Measurements from ENCODE around the gene ELOB.

ELOB gene

DNA sequence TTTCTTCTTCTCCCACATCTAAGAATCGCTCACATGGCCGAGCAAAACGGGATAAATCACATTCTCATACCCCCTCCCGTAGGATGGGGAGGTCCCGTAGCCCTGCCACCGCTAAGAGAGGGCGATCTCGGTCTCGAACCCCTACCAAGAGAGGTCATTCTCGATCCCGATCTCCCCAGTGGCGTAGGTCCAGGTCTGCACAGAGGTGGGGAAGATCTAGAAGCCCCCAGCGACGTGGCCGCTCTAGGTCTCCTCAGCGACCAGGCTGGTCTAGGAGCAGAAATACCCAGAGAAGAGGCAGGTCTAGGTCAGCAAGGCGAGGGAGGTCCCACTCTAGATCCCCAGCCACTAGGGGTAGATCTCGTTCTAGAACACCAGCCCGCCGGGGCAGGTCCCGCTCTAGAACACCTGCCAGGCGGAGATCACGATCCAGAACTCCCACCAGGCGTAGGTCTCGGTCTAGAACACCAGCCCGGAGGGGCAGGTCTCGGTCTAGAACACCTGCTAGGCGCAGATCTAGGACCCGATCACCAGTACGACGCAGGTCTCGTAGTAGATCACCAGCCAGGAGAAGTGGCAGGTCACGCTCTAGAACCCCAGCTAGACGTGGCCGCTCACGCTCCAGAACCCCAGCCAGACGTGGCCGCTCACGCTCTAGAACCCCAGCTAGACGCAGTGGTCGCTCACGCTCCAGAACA lies 15.0 kb downstream of the ELOB start:
- H3K36me3 ChIP-seq (ENCODE audit: control insufficient read depth, insufficient read depth, low read length, severe bottlenecking) = peaks cover 98% of the 10 kb centered on the region
- no peak overlapping the region for H3K4me3 ChIP-seq (ENCODE audit: low read length)
- H3K27me3 ChIP-seq (replicated peaks; ENCODE audit: control insufficient read depth, insufficient read depth, low read length) = no peaks in the 10 kb centered on the region
- no peak for DNase-seq (ENCODE audit: low read depth)
- peaks cover 23% of the 10 kb centered on the region for H3K4me1 ChIP-seq (ENCODE audit: control insufficient read depth, insufficient read depth, low read length)
- no peaks in the 10 kb centered on the region for H3K9me3 ChIP-seq (ENCODE audit: control insufficient read depth, low read length)
- no peak overlapping the region for H3K9ac ChIP-seq (ENCODE audit: low read length)

GRCh38 chr16:2761472-2761871 lies 15.6 kb downstream of the ELOB start:
- Histone ChIP-seq H3K4me3 (ENCODE audit: low read length) (no peak overlapping the region), H3K9me3 (ENCODE audit: control insufficient read depth, low read length) (no peaks in the 10 kb centered on the region), H3K4me1 (ENCODE audit: control insufficient read depth, insufficient read depth, low read length) (peaks cover 26% of the 10 kb centered on the region), H3K36me3 (ENCODE audit: control insufficient read depth, insufficient read depth, low read length, severe bottlenecking) (peaks cover 92% of the 10 kb centered on the region), H3K27me3 (replicated peaks; ENCODE audit: control insufficient read depth, insufficient read depth, low read length) (no peaks in the 10 kb centered on the region), H3K9ac (ENCODE audit: low read length) (no peak overlapping the region)
- DNase-seq (ENCODE audit: low read depth) = no peak

DNA sequence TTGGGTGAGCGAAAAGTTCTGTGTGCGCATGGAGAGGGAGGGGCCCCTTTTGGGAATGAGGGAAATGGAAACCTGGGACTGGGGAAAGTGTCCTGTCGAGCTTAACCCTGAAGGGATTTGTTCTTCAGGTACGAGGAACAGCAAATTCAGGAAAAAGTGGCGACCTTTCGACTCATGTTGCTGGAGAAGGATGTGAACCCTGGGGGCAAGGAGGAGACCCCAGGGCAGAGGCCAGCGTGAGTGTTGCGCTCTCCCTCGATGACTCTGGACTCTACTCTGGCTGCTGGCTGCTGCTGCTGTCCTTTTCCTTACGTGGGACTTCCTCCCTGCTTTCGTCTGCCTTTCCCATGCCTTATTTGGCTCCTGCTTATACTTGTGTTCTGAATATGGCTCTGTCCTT lies 19.7 kb downstream of the ELOB start:
- no peaks in the 10 kb centered on the region for H3K27me3 ChIP-seq (replicated peaks; ENCODE audit: control insufficient read depth, insufficient read depth, low read length)
- no peak overlapping the region for H3K9ac ChIP-seq (ENCODE audit: low read length)
- no peak for DNase-seq (ENCODE audit: low read depth)
- H3K4me3 ChIP-seq (ENCODE audit: low read length) = no peak overlapping the region
- H3K4me1 ChIP-seq (ENCODE audit: control insufficient read depth, insufficient read depth, low read length) = peaks cover 41% of the 10 kb centered on the region
- peaks cover 51% of the 10 kb centered on the region for H3K36me3 ChIP-seq (ENCODE audit: control insufficient read depth, insufficient read depth, low read length, severe bottlenecking)
- no peaks in the 10 kb centered on the region for H3K9me3 ChIP-seq (ENCODE audit: control insufficient read depth, low read length)

DNA sequence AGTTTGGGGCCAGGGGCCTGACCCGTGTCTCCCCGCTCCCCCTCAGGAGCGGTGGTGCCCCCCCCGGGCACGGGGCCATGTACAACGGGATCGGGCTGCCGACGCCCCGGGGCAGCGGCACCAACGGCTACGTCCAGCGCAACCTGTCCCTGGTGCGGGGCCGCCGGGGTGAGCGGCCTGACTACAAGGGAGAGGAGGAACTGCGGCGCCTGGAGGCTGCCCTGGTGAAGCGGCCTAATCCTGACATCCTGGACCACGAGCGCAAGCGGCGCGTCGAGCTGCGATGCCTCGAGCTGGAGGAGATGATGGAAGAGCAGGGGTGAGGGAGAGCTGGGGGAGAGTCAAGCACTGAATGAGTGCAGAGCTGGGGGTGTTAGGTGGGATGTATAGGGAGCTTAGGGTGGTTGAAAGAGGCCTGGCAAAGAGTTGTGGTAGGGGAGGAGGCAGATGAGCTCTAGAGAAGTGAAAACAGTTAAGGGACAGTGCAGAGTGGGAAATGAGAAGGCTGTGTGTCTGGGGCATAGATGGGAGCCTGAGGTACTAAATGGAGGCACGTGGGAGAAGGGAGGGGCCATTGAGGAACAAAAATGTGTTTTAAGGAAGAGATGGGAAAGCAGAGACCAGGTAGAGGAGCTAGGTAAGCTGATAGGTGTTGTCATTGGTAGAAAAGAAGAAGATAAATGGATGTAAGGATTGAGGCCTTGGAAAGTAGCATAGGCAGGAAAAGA lies 20.6 kb downstream of the ELOB start:
- Histone ChIP-seq H3K36me3 (ENCODE audit: control insufficient read depth, insufficient read depth, low read length, severe bottlenecking) (peaks cover 42% of the 10 kb centered on the region), H3K4me1 (ENCODE audit: control insufficient read depth, insufficient read depth, low read length) (peaks cover 46% of the 10 kb centered on the region), H3K4me3 (ENCODE audit: low read length) (no peak overlapping the region), H3K27me3 (replicated peaks; ENCODE audit: control insufficient read depth, insufficient read depth, low read length) (no peaks in the 10 kb centered on the region), H3K9me3 (ENCODE audit: control insufficient read depth, low read length) (no peaks in the 10 kb centered on the region), H3K9ac (ENCODE audit: low read length) (no peak overlapping the region)
- no peak for DNase-seq (ENCODE audit: low read depth)

DNA sequence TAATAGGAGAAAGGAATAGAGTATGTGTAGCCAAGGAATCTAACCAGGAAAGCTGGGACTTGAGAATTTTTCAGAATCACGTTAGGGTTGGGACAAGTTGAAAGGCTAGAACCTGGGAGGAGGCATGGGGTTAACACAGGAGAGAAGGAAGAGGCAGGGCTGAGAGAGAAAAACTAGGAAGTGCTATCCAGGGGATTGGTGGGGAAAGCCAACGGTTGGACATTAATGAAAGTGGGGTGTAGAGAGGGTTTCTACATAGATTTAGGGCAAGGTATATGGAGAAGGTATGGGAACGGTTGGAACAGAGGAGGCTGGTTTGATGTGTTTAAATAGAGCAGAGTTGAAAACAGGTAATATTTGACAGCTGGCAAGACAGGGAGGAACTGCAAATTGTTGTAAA lies 21.9 kb downstream of the ELOB start:
- Histone ChIP-seq H3K4me3 (ENCODE audit: low read length) (peak overlapping the region; percentile 91), H3K4me1 (ENCODE audit: control insufficient read depth, insufficient read depth, low read length) (peaks cover 49% of the 10 kb centered on the region), H3K9ac (ENCODE audit: low read length) (peak overlapping the region; percentile 99), H3K9me3 (ENCODE audit: control insufficient read depth, low read length) (no peaks in the 10 kb centered on the region), H3K36me3 (ENCODE audit: control insufficient read depth, insufficient read depth, low read length, severe bottlenecking) (peaks cover 29% of the 10 kb centered on the region), H3K27me3 (replicated peaks; ENCODE audit: control insufficient read depth, insufficient read depth, low read length) (no peaks in the 10 kb centered on the region)
- no peak for DNase-seq (ENCODE audit: low read depth)

DNA sequence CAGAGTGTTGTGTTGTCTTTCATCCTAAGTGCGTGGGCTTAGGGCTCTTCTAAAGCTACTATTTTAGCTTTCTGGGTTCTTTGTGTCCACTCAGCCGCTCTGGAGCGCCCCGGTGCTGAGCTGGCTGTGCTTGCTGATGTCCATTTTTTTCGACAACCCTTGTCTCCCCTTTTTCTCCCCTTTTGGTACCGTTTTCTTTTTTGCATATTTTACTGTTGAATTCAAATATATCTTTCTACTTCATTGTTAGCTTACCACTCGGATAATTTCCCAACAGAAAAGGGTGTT lies 23.4 kb downstream of the ELOB start:
- Histone ChIP-seq H3K27me3 (replicated peaks; ENCODE audit: control insufficient read depth, insufficient read depth, low read length) (no peaks in the 10 kb centered on the region), H3K36me3 (ENCODE audit: control insufficient read depth, insufficient read depth, low read length, severe bottlenecking) (peaks cover 14% of the 10 kb centered on the region), H3K4me1 (ENCODE audit: control insufficient read depth, insufficient read depth, low read length) (peaks cover 47% of the 10 kb centered on the region), H3K4me3 (ENCODE audit: low read length) (peak overlapping the region; percentile 91), H3K9ac (ENCODE audit: low read length) (peak overlapping the region; percentile 99), H3K9me3 (ENCODE audit: control insufficient read depth, low read length) (no peaks in the 10 kb centered on the region)
- DNase-seq (ENCODE audit: low read depth) = peak; percentile 62

- DNase-seq (ENCODE audit: low read depth) = peak; percentile 91
- Histone ChIP-seq H3K27me3 (replicated peaks; ENCODE audit: control insufficient read depth, insufficient read depth, low read length) (no peaks in the 10 kb centered on the region), H3K4me1 (ENCODE audit: control insufficient read depth, insufficient read depth, low read length) (peaks cover 42% of the 10 kb centered on the region), H3K4me3 (ENCODE audit: low read length) (peak overlapping the region; percentile 91), H3K36me3 (ENCODE audit: control insufficient read depth, insufficient read depth, low read length, severe bottlenecking) (peaks cover 8% of the 10 kb centered on the region), H3K9me3 (ENCODE audit: control insufficient read depth, low read length) (no peaks in the 10 kb centered on the region), H3K9ac (ENCODE audit: low read length) (peak overlapping the region; percentile 99)
Measured at GRCh38 chr16:2752850-2753732, 24.0 kb downstream of the ELOB start.

GRCh38 chr16:2752035-2752849 lies 24.8 kb downstream of the ELOB start, which contains the start of gene SRRM2:
Gene SRRM2, plus strand, starts transcription at chr16:2752638. Its CDS starts 3,727 bp downstream, at chr16:2756365.
- Histone ChIP-seq H3K4me3 (ENCODE audit: low read length) (peak within 1 kb of the TSS; percentile 91), H3K36me3 (ENCODE audit: control insufficient read depth, insufficient read depth, low read length, severe bottlenecking) (no peaks in the 10 kb centered on the region), H3K4me1 (ENCODE audit: control insufficient read depth, insufficient read depth, low read length) (peaks cover 36% of the 10 kb centered on the region), H3K9me3 (ENCODE audit: control insufficient read depth, low read length) (no peaks in the 10 kb centered on the region), H3K27me3 (replicated peaks; ENCODE audit: control insufficient read depth, insufficient read depth, low read length) (no peaks in the 10 kb centered on the region), H3K9ac (ENCODE audit: low read length) (peak within 1 kb of the TSS; percentile 99)
- DNase-seq (ENCODE audit: low read depth) = peak; percentile 98

DNA sequence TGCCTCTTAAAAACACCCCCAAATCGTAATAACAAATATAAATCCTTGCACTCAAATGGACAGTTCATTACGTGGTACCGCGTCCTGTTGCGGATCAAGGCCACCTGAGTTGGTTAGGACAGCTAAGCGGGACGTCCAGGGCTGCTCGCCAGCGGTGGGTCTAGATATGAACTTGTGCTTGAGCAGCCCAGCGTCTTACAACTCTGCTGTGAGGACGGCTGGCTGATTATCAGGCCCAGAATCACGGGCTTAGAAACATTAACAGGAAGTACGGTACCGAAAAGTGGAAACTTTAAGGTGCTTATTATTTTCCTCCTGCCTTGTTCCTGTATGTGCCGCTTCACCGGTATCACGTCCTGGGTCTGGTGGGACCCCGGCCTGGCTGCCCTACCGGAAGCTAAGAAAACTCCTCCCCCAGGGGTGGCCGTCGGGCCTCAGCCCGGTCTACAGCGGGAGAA lies 25.5 kb downstream of the ELOB start:
- Histone ChIP-seq H3K9ac (ENCODE audit: low read length) (peak overlapping the region; percentile 99), H3K9me3 (ENCODE audit: control insufficient read depth, low read length) (no peaks in the 10 kb centered on the region), H3K27me3 (replicated peaks; ENCODE audit: control insufficient read depth, insufficient read depth, low read length) (no peaks in the 10 kb centered on the region), H3K4me1 (ENCODE audit: control insufficient read depth, insufficient read depth, low read length) (peaks cover 30% of the 10 kb centered on the region), H3K4me3 (ENCODE audit: low read length) (peak overlapping the region; percentile 91), H3K36me3 (ENCODE audit: control insufficient read depth, insufficient read depth, low read length, severe bottlenecking) (no peaks in the 10 kb centered on the region)
- no peak for DNase-seq (ENCODE audit: low read depth)

DNA sequence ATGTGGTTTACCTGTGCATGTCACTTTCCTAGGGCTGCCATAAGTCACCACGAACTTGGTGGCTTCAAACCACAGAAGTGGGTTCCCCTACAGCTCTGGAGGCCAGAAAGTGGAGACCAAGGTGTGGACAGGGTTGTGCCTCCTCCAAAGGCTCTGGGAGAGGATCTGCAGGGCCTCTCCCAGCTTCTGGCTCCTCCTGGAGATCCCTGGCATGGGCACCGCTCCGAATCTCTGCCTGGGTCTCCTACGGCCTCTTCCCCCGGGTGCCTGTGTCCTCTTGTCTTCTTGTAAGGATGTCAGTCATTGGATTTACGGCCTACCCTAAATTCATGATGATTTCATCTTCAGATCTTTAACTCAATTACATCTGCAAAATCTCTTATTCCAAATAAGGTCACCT lies 27.1 kb downstream of the ELOB start:
- no peak overlapping the region for H3K9ac ChIP-seq (ENCODE audit: low read length)
- no peaks in the 10 kb centered on the region for H3K9me3 ChIP-seq (ENCODE audit: control insufficient read depth, low read length)
- DNase-seq (ENCODE audit: low read depth) = no peak
- peaks cover 13% of the 10 kb centered on the region for H3K4me1 ChIP-seq (ENCODE audit: control insufficient read depth, insufficient read depth, low read length)
- H3K36me3 ChIP-seq (ENCODE audit: control insufficient read depth, insufficient read depth, low read length, severe bottlenecking) = no peaks in the 10 kb centered on the region
- no peak overlapping the region for H3K4me3 ChIP-seq (ENCODE audit: low read length)
- H3K27me3 ChIP-seq (replicated peaks; ENCODE audit: control insufficient read depth, insufficient read depth, low read length) = no peaks in the 10 kb centered on the region
